H54 (cell line): ENCODE results near the gene ANKRD17.

Experiments
- DNase-seq: peaks from one replicate; pipeline ENCODE4 v3.0.0; 2011; ENCODE audit warnings: low spot score, mixed read lengths; ENCODE audit not compliant: insufficient read length
- FAIRE-seq: peaks from 3 replicates; lab custom pipeline; 2011; peaks lifted over from hg19 to GRCh38; lab: Jason Lieb, UNC
- POLR2A ChIP-seq: IDR thresholded peaks from 2 replicates; pipeline ENCODE4 v1.6.1; 2011; ENCODE audit warnings: low read depth, mild to moderate bottlenecking, low read length

Gene ANKRD17

GRCh38 chr4:73142995-73143547 lies 115.5 kb downstream of the ANKRD17 start:
- DNase-seq, result no peak
- no peak for FAIRE-seq
- TF ChIP-seq POLR2A, result no peak

- no peak for TF ChIP-seq POLR2A
- FAIRE-seq (no peak), DNase-seq (no peak)
These were observed 118.6 kb downstream of the ANKRD17 start for GRCh38 chr4:73139991-73140390.

- TF ChIP-seq POLR2A, result no peak
- FAIRE-seq, result no peak
These were observed 119.4 kb downstream of the ANKRD17 start for GRCh38 chr4:73139245-73139644.

GRCh38 chr4:73137121-73137520 lies 121.5 kb downstream of the ANKRD17 start:
- no peak for TF ChIP-seq POLR2A
- DNase-seq (no peak), FAIRE-seq (no peak)

More at GRCh38 chr4:73139245-73139644, 119.4 kb downstream of the ANKRD17 start:
- no peak for DNase-seq

- no peak for FAIRE-seq
- no peak for TF ChIP-seq POLR2A
- no peak for DNase-seq
These were observed 124.8 kb downstream of the ANKRD17 start for GRCh38 chr4:73133784-73134183.

- DNase-seq (no peak), FAIRE-seq (no peak)
- TF ChIP-seq POLR2A, result no peak
These were observed 127.3 kb downstream of the ANKRD17 start for GRCh38 chr4:73131281-73131680.

GRCh38 chr4:73129319-73129718 lies 129.3 kb downstream of the ANKRD17 start:
- DNase-seq (no peak), FAIRE-seq (no peak)
- TF ChIP-seq POLR2A, result no peak

- TF ChIP-seq POLR2A, result no peak
- DNase-seq, result no peak
- FAIRE-seq, result no peak
These were observed 130.7 kb downstream of the ANKRD17 start for GRCh38 chr4:73127839-73128453.

GRCh38 chr4:73109493-73109892 lies 149.1 kb downstream of the ANKRD17 start:
- DNase-seq, result no peak
- no peak for TF ChIP-seq POLR2A
- no peak for FAIRE-seq

- no peak for FAIRE-seq
- TF ChIP-seq POLR2A, result no peak
- no peak for DNase-seq
These were observed 153.9 kb downstream of the ANKRD17 start for GRCh38 chr4:73104695-73105094.

GRCh38 chr4:73103799-73104503 lies 154.6 kb downstream of the ANKRD17 start:
- DNase-seq (no peak), FAIRE-seq (no peak)
- no peak for TF ChIP-seq POLR2A

- DNase-seq (no peak), FAIRE-seq (no peak)
- no peak for TF ChIP-seq POLR2A
These were observed 159.5 kb downstream of the ANKRD17 start for GRCh38 chr4:73099143-73099542.

GRCh38 chr4:73098713-73099112 lies 159.9 kb downstream of the ANKRD17 start:
- DNase-seq, result no peak
- TF ChIP-seq POLR2A, result no peak
- FAIRE-seq, result no peak

- no peak for DNase-seq
- no peak for FAIRE-seq
- no peak for TF ChIP-seq POLR2A
These were observed 160.6 kb downstream of the ANKRD17 start for GRCh38 chr4:73098016-73098415.
